Measurements from ENCODE around the gene CNPY1. TPM values are rescaled to one million over a fixed set of nuclear protein-coding genes. Genes with fewer than 3 reads are reported as not detected.
"Not testable (repeated sequence)": the region's sequence is repeated elsewhere in the genome, so short reads cannot be mapped to it uniquely, and the experiment has no call there.

CNPY1 gene
- not detected in 2 replicates for total RNA-seq

DNA sequence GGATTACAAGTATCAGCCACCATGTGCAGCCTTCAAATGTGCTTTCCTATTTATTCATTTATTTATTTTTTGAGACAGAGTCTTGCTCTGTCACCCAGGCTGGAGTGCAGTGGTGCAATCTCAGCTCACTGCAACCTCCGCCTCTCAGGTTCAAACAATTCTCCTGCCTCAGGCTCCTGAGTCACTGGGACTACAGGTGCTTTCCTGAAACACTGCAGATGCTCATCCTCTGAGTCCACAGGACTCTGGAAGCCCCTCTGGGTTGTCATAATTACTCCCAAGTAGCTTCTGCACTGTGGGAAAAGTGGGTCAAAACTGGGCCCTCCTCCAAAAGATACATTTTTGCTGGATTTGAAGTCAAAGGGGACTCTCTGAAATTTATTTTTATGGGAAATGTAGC is at the start of gene CNPY1:
TSS of gene CNPY1 (minus strand) at position 111 of the 400 bp plus-strand sequence. CDS start 630 bp downstream, outside the sequence.
- not testable (repeated sequence) for DNase-seq (ENCODE audit: low read depth in 2 of 2)

DNA sequence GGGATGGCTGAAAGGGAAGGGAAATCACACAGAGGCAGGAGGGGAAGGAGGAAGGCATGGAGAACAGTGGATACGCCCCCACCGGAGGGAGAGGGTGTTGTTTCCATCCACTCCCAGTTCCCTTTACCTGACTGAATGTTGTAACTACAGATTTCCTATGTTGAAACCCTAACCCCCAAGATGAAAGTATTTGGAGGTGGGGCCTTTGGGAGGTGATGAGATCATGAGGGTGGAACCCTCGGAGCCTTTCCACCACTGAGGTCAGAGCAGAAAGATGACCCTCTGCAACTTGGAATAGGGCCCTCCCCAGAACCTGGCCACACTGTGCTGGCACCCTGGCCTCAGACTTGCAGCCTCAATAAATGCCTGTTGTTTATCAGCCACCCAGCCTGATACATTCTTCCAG is 48.6 kb upstream of the CNPY1 start:
- DNase-seq (ENCODE audit: low read depth in 2 of 2), result no peak

GRCh38 chr7:155594163-155594732 is 47.9 kb upstream of the CNPY1 start:
- no peak for DNase-seq (ENCODE audit: low read depth in 2 of 2)

GRCh38 chr7:155593461-155594162 is 47.3 kb upstream of the CNPY1 start:
- no peak for DNase-seq (ENCODE audit: low read depth in 2 of 2)

DNA sequence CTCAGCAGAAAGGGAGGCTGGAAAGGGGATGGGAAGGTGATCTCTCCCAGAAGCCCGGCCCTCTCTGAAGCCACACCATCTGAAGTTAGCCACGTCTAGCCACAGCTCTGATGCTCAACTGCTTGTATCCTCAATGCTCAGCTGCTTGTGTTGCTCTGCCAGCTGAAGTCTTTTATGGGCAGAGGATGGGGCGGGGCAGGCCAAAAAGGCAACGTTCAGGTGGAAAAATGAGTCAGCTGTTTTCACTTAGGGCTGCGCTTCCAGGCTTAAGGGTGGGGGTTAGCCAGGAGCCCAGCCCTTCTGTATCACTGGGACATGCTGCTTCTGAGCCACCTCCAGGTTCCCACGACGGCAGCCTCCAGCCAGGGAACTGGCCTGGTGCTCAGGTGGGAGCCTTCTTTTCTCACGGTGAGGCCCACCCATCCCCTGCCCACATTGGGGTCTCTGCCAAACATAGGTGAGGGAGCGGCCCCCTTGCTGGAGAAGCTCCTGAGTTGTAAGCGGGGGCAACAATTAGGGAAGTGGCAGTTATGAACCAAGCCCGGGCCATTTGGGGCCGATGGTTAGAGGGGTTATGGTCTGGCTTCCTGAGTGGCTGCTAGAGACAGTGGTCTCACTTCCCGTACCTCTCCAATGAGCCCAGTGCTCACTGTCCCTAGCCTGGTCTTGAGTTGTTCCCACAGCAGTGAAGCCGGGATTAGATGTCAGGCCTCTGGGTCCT is 44.9 kb upstream of the CNPY1 start:
- DNase-seq (ENCODE audit: low read depth in 2 of 2), result no peak

DNA sequence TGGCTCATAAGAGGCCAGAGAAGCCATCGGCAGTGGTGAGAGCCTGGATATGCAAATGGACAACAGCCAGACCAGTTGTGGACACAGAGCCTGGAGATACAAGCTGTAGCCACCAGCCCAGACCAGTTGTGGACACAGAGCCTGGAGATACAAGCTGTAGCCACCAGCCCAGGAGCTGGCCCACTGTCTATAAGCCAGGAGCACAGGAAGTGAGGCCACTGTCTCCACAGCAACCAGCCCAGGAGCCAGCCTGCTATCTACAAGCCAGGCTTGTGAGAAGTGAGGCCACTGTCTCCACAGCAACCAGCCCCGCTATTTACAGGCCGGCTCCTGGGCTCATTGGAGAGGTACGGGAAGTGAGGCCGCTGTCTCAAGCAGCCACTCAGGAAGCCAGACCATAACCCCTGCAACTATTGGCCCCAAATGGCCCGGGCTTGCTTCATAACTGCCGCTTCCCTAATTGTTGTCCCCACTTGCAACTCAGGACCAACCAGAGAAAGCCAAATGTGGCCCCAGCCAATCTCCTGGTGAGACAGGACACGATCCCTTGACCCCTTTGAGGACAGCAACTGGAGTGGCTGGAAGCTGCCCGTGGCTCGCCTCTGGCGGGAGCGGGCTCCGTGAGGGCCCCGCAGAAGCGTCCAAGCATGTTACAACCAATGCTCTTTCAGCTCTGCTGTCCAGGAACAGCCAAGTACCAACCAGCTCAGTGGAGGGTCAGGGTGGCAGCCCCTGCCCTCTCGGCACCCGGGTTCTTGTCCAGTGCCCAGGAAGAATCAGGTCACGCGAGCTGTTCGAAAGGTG is 44.1 kb upstream of the CNPY1 start:
- DNase-seq (ENCODE audit: low read depth in 2 of 2), result peak in 1 of 2 donors; percentile 17

- no peak for DNase-seq (ENCODE audit: low read depth in 2 of 2)
Measured at GRCh38 chr7:155589001-155589980, 42.9 kb upstream of the CNPY1 start.

GRCh38 chr7:155588468-155588998 is 42.2 kb upstream of the CNPY1 start:
- no peak for DNase-seq (ENCODE audit: low read depth in 2 of 2)

GRCh38 chr7:155587486-155587885 is 41.1 kb upstream of the CNPY1 start:
- DNase-seq (ENCODE audit: low read depth in 2 of 2), result no peak

DNA sequence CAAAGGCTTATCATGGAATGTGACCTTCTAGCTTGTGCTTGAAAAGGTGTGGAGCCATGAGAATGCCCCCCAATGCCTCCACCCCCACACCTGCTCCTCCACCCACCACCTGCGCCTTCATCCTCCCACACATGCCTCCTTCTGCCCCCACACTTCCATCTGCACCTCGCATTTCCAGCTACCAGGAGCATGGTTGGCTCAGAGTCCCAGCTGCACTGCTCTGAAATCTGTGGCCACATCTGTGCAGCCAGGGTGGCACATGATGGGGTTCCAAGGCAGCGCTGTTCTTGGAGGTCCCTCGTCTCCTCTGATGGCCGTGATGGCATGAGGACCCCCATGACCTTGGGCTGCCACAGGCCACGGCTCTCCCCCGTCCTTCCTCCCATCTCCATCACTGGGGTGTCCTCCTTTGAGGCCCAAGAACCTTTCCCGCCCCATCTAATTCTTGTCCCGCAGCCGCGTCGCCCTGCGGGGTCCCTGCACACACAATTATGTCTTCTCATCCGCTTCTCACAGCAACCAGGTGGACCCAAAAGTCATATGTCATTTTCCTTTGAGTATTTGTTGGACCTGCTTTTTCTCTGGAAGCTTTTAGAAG is 40.6 kb upstream of the CNPY1 start:
- no peak for DNase-seq (ENCODE audit: low read depth in 2 of 2)

- no peak for DNase-seq (ENCODE audit: low read depth in 2 of 2)
Measured at GRCh38 chr7:155585951-155586350, 39.6 kb upstream of the CNPY1 start.

DNA sequence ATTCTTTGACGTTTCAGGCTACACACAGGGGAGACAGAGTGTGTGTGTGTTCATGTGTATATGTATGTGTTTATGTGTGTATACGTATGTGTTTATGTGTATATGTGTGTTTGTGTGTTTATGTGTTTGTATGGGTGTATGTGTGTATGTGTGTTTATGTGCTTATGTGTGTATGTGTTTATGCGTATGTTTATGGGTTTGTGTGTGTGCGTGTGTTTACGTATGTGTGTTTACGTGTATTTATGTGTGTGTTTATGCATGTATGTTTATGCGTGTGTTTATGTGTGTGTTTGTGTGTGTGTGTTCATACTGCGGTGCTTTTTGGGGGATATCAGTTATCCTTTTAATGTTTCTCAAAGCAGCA is 39.2 kb upstream of the CNPY1 start:
- DNase-seq (ENCODE audit: low read depth in 2 of 2), result no peak

DNA sequence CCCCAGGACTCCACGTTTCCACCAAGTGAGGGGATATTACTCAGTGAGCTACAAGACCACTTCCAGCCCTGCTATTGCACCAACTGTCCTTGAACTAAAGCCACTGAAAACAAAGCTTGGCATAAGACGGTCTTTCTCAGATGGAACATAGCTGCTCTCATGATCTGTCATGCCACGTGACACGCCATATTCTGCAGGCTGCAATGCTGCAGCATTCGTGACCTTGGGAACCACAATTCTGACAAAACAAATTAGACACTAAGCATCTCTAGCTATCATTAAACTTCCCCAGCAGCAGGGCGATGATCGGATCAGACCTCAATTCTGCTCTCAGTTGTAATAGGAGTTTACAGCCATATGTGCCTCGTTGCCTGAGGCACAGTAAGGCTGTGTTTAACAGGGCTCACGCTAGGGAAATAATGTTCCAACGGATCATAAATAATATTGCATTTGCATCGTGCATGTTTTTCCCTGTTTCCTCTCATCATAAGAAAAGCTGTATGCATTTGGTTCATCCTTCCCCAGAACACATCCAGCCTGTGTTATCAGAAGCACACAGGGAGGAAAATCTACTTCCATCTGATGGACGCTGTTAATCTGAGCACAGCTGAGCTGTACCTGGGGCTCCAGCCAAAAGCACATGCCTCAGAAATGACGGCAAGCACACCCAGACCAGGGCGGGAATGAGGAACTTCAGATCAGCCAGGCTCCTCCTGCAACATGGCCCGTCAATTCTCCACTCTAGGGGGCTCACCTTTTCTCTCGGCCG is 38.6 kb upstream of the CNPY1 start:
- DNase-seq (ENCODE audit: low read depth in 2 of 2), result no peak

DNA sequence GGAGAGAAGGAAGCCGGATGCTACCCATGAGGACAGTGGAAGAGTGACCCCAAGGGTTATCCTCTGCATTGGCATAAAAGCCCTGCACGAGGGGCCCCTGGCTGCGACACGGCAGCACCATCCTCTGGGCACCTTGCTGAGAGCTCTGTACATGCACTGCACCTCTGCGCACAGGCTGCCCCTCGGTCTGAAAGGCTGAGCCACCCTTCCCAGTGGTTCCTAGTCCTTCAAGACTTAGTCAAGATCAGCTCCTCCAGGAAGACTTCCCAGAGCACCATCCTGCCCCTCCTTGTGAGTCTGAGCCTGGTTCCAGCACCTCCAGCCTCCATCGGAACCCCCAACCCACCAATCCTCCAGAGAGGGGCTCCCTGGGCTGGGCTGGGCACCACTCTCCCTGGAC is 37.9 kb upstream of the CNPY1 start:
- no peak for DNase-seq (ENCODE audit: low read depth in 2 of 2)

- DNase-seq (ENCODE audit: low read depth in 2 of 2), result no peak
Measured at GRCh38 chr7:155583636-155584035, 37.3 kb upstream of the CNPY1 start.

- no peak for DNase-seq (ENCODE audit: low read depth in 2 of 2)
Measured at GRCh38 chr7:155581954-155582353, 35.6 kb upstream of the CNPY1 start.

GRCh38 chr7:155581107-155581830 is 34.9 kb upstream of the CNPY1 start:
- no peak for DNase-seq (ENCODE audit: low read depth in 2 of 2)

GRCh38 chr7:155580367-155580766 is 34.0 kb upstream of the CNPY1 start:
- no peak for DNase-seq (ENCODE audit: low read depth in 2 of 2)

DNA sequence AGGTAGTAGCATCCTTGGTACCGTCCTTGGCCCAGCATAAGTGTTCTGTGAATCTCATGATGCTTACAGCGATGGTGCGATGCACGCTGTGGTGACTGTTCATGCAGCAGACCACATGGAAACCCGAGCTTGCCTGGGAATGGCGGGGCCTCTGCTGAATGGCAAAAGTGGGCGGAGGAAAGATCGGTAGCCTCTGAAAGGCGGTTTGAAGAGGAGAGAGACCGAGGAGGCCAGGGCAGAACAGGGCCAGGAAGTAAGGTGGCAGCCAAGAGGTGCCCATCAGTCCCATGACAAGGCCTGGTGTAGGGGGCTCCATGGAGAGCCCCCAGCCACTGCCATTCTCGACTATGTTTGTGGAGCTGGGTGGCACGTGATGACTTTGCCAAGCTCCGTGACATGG is 33.2 kb upstream of the CNPY1 start:
- no peak for DNase-seq (ENCODE audit: low read depth in 2 of 2)

Data from dermis microvascular lymphatic vessel endothelial cell (primary cell).